Measurements from ENCODE around the gene VCAN. TPM values are rescaled to one million over a fixed set of nuclear protein-coding genes. Genes with fewer than 3 reads are reported as not detected.

Gene VCAN
- total RNA-seq, 1 donor from 2014 or later: 178 TPM

GRCh38 chr5:83450183-83450966, 21.2 kb upstream of the VCAN start:
- H3K4me3 ChIP-seq (ENCODE audit: low read depth, low read length): no peak overlapping the region
- no peak for DNase-seq (ENCODE audit: low read depth)
- no peaks in the 10 kb centered on the region for H3K27me3 ChIP-seq (ENCODE audit: control insufficient read depth, insufficient read depth, low read length)
- no peak for TF ChIP-seq CTCF (IDR thresholded peaks at IDR 0.05; ENCODE audit: insufficient read depth, low read length, poor library complexity, severe bottlenecking)
- no peaks in the 10 kb centered on the region for H3K36me3 ChIP-seq (ENCODE audit: control insufficient read depth, insufficient read depth, low read length)

- no peak for TF ChIP-seq CTCF (IDR thresholded peaks at IDR 0.05; ENCODE audit: insufficient read depth, low read length, poor library complexity, severe bottlenecking)
- Histone ChIP-seq H3K27me3 (ENCODE audit: control insufficient read depth, insufficient read depth, low read length) (no peaks in the 10 kb centered on the region), H3K4me3 (ENCODE audit: low read depth, low read length) (no peak overlapping the region), H3K36me3 (ENCODE audit: control insufficient read depth, insufficient read depth, low read length) (no peaks in the 10 kb centered on the region)
- no peak for DNase-seq (ENCODE audit: low read depth)
Measured at GRCh38 chr5:83450967-83451248, 20.6 kb upstream of the VCAN start.

- H3K27me3 ChIP-seq (ENCODE audit: control insufficient read depth, insufficient read depth, low read length): no peaks in the 10 kb centered on the region
- no peak overlapping the region for H3K4me3 ChIP-seq (ENCODE audit: low read depth, low read length)
- DNase-seq (ENCODE audit: low read depth): no peak
- no peaks in the 10 kb centered on the region for H3K36me3 ChIP-seq (ENCODE audit: control insufficient read depth, insufficient read depth, low read length)
- no peak for TF ChIP-seq CTCF (IDR thresholded peaks at IDR 0.05; ENCODE audit: insufficient read depth, low read length, poor library complexity, severe bottlenecking)
Measured at GRCh38 chr5:83451955-83452354, 19.6 kb upstream of the VCAN start.

- no peak for DNase-seq (ENCODE audit: low read depth)
- Histone ChIP-seq H3K36me3 (ENCODE audit: control insufficient read depth, insufficient read depth, low read length) (no peaks in the 10 kb centered on the region), H3K27me3 (ENCODE audit: control insufficient read depth, insufficient read depth, low read length) (no peaks in the 10 kb centered on the region), H3K4me3 (ENCODE audit: low read depth, low read length) (no peak overlapping the region)
- TF ChIP-seq CTCF (IDR thresholded peaks at IDR 0.05; ENCODE audit: insufficient read depth, low read length, poor library complexity, severe bottlenecking): no peak
Measured at GRCh38 chr5:83453937-83454336, 17.6 kb upstream of the VCAN start.

- H3K36me3 ChIP-seq (ENCODE audit: control insufficient read depth, insufficient read depth, low read length): no peaks in the 10 kb centered on the region
- DNase-seq (ENCODE audit: low read depth): no peak
- TF ChIP-seq CTCF (IDR thresholded peaks at IDR 0.05; ENCODE audit: insufficient read depth, low read length, poor library complexity, severe bottlenecking): no peak
- H3K4me3 ChIP-seq (ENCODE audit: low read depth, low read length): no peak overlapping the region
- no peaks in the 10 kb centered on the region for H3K27me3 ChIP-seq (ENCODE audit: control insufficient read depth, insufficient read depth, low read length)
Measured at GRCh38 chr5:83464261-83464660, 7.3 kb upstream of the VCAN start.
